GM12878 (cell line): ENCODE measurements around the gene SNAPIN. TPM values are rescaled to one million over a fixed set of nuclear protein-coding genes. Genes with fewer than 3 reads are reported as not detected.

ENCODE experiments used
- ATAC-seq: fragments of 200-7000 bp; cut with Tn5 transposase; 3 replicates; pipeline ENCODE4 v1.9.1; 2020; ENCODE audit warnings: mild to moderate bottlenecking, moderate library complexity
- BruUV-seq: library from RNA; stranded (reverse); fragments of 400-500 nt; replicated peaks from 2 replicates; lab custom pipeline; 2021; lab: Mats Ljungman, UMichigan
- CTCF ChIA-PET: fragments of 300-600 bp; sonication (Branson Sonifier 250); formaldehyde crosslinking; extraction: SDS; loops from one replicate; lab custom pipeline; 2021; ENCODE audit warnings: inconsistent platforms; lab: Yijun Ruan, JAX
- POLR2A ChIA-PET: fragments of 350-600 bp; formaldehyde crosslinking; extraction: SDS; loops from one replicate; lab custom pipeline; 2021; ENCODE audit warnings: inconsistent platforms; lab: Charles Lee
- RAD21 ChIA-PET: fragments of 300-600 bp; sonication (Branson Sonifier 250); formaldehyde crosslinking; loops from one replicate; lab custom pipeline; 2023; ENCODE audit warnings: antibody characterized with exemption; ENCODE audit not compliant: unreplicated experiment; lab: Charles Lee
- SMC1A ChIA-PET: fragments of 300-600 bp; sonication (Branson Sonifier 250); formaldehyde crosslinking; loops from one replicate; lab custom pipeline; 2023; ENCODE audit not compliant: unreplicated experiment, uncharacterized antibody; lab: Charles Lee
- DNase-seq: peaks from one replicate; pipeline ENCODE4 v3.0.0-alpha.2; 2011; ENCODE audit warnings: low read depth, low spot score
- FAIRE-seq: peaks from 3 replicates; lab custom pipeline; 2011; peaks lifted over from hg19 to GRCh38; lab: Jason Lieb, UNC
- H2AFZ ChIP-seq: 2 replicates; pipeline ENCODE4 v1.6.0; 2011; ENCODE audit warnings: low read depth, low read length, control low read depth; ENCODE audit not compliant: control insufficient read depth
- H3K27ac ChIP-seq: 2 replicates; pipeline ENCODE4 v1.5.1; 2011; ENCODE audit warnings: control low read depth; ENCODE audit not compliant: control insufficient read depth, insufficient read depth
- H3K27me3 ChIP-seq, 2 experiments: replicated peaks in 1 of 2; 2 replicates each; pipeline versions ENCODE4 v1.6.0 to v1.6.1; 2011; ENCODE audit warnings: low read length in 1 of 2; ENCODE audit not compliant: control insufficient read depth in 2 of 2, insufficient read depth in 2 of 2
- H3K36me3 ChIP-seq, 2 experiments: 2 replicates each; pipeline ENCODE4 v1.5.1; 2011; ENCODE audit warnings: low read length in 1 of 2; ENCODE audit not compliant: control insufficient read depth in 2 of 2, insufficient read depth in 2 of 2
- H3K4me1 ChIP-seq: 2 replicates; pipeline ENCODE4 v1.6.1; 2011; ENCODE audit warnings: mild to moderate bottlenecking, low read length, moderate library complexity, mixed read lengths; ENCODE audit not compliant: control insufficient read depth, insufficient read depth
- H3K4me2 ChIP-seq: 2 replicates; pipeline ENCODE4 v1.6.0; 2011; ENCODE audit warnings: control low read depth; ENCODE audit not compliant: control insufficient read depth, insufficient read depth
- H3K4me3 ChIP-seq: fragments of 200-600 bp; sonication (generic); 2 replicates; pipeline ENCODE4 v1.5.1; 2016
- H3K79me2 ChIP-seq: 2 replicates; pipeline ENCODE4 v1.6.0; 2011; ENCODE audit warnings: low read length; ENCODE audit not compliant: control insufficient read depth, insufficient read depth
- H3K9ac ChIP-seq: 2 replicates; pipeline ENCODE4 v1.8.0; 2011; ENCODE audit warnings: low read length, control low read depth, mixed read lengths; ENCODE audit not compliant: control insufficient read depth, insufficient read depth
- H3K9me3 ChIP-seq: replicated peaks from 3 replicates; pipeline ENCODE4 v1.5.1; 2011; ENCODE audit warnings: mild to moderate bottlenecking, low read length; ENCODE audit not compliant: control insufficient read depth, insufficient read depth
- H4K20me1 ChIP-seq: 2 replicates; pipeline ENCODE4 v1.6.0; 2011; ENCODE audit not compliant: control insufficient read depth, insufficient read depth
- MTA3 ChIP-seq: IDR thresholded peaks from 2 replicates; pipeline ENCODE4 v1.6.1; 2012; ENCODE audit warnings: low read length, inconsistent platforms, borderline replicate concordance
- NFIC ChIP-seq: IDR thresholded peaks from 2 replicates; pipeline ENCODE4 v1.6.1; 2012; ENCODE audit warnings: low read depth, mild to moderate bottlenecking, inconsistent platforms, low read length, moderate library complexity
- PML ChIP-seq: IDR thresholded peaks from 2 replicates; pipeline ENCODE4 v1.6.1; 2012; ENCODE audit warnings: low read length, inconsistent platforms
- POLR2A ChIP-seq: IDR thresholded peaks from 2 replicates; pipeline ENCODE4 v1.6.1; 2011; ENCODE audit warnings: low read depth, mild to moderate bottlenecking, low read length
- POLR2AphosphoS2 ChIP-seq: IDR thresholded peaks from 2 replicates; pipeline ENCODE4 v1.6.1; 2011; ENCODE audit warnings: low read depth, mild to moderate bottlenecking, low read length, improper control_type of control experiment, moderate library complexity
- POLR2AphosphoS5 ChIP-seq: IDR thresholded peaks from 2 replicates; pipeline ENCODE4 v1.6.1; 2011; ENCODE audit warnings: mild to moderate bottlenecking, low read length, inconsistent platforms
- POU2F2 ChIP-seq: IDR thresholded peaks from 3 replicates; pipeline ENCODE4 v1.6.1; 2011; ENCODE audit warnings: low read depth, mild to moderate bottlenecking, low read length, borderline replicate concordance
- RUNX3 ChIP-seq: IDR thresholded peaks from 2 replicates; pipeline ENCODE4 v1.6.1; 2012; ENCODE audit warnings: low read length, inconsistent platforms
- STAT3 ChIP-seq: IDR thresholded peaks from 2 replicates; pipeline ENCODE4 v1.6.1; 2011; ENCODE audit warnings: low read depth, low read length, improper control_type of control experiment
- WGBS: methylation state at CpG from one replicate; pipeline ENCODE4 v1.1.6; 2016; ENCODE audit warnings: low lambda C conversion rate; ENCODE audit not compliant: insufficient replicate concordance, insufficient coverage; ENCODE audit errors: missing lambda C conversion rate; 5-methylcytosine and 5-hydroxymethylcytosine counted together
- in situ Hi-C: fragments of 300-500 bp; cut with MboI; formaldehyde crosslinking; loops from 9 replicates; pipeline ENCODE4 v1.14.3; 2018; ENCODE audit warnings: mixed read lengths
- intact Hi-C: fragments of 100-400 bp; cut with micrococcal nuclease; formaldehyde crosslinking; loops from one replicate; pipeline ENCODE4 v1.14.2; 2022; ENCODE audit not compliant: unreplicated experiment
- polyA plus RNA-seq, 11 experiments: library from polyadenylated mRNA; depleted of rRNA in 4 of 11; unstranded in 6 of 11; stranded (reverse) in 5 of 11; fragments of >200 nt; fragmentation: Nextera tagmentation in 4 of 11; fragmentation: Illumina TruSeq in 1 of 11; extraction: Ambion mirVana in 4 of 11; extraction: Trizol in 1 of 11; gene quantifications; 1 replicate in 1 of 11; 2 replicates in 10 of 11; pipeline versions ENCODE4 v1.2.1 to v1.2.3, GENCODE V29; 2011 to 2016; ENCODE audit warnings: inconsistent platforms in 2 of 11, missing spikeins in 2 of 11, low read depth in 1 of 11
- total RNA-seq, 4 experiments: library from RNA; depleted of rRNA in 3 of 4; stranded (reverse); fragments of >200 nt in 3 of 4; fragmentation: Illumina TruSeq in 1 of 4; extraction: Trizol in 1 of 4; gene quantifications; 2 replicates each; pipeline versions ENCODE4 v1.2.1 to v1.2.3, GENCODE V29; 2013 to 2021
- TF ChIP-seq, protein P1 (sequence below): IDR thresholded peaks from 2 replicates; pipeline ENCODE4 v1.6.1; 2011; ENCODE audit warnings: borderline replicate concordance, low read depth, mild to moderate bottlenecking, moderate library complexity, low read length; ENCODE audit not compliant: insufficient read depth, poor library complexity, severe bottlenecking
- TF ChIP-seq, protein P2 (sequence below): fragments of 450-650 bp; conservative IDR thresholded peaks from 2 replicates; pipeline ENCODE4 v1.6.1; 2017; ENCODE audit warnings: mild to moderate bottlenecking, moderate library complexity
- TF ChIP-seq, protein P3 (sequence below): IDR thresholded peaks from 2 replicates; pipeline ENCODE4 v1.6.1; 2011; ENCODE audit warnings: low read depth, low read length, improper control_type of control experiment, borderline replicate concordance
- TF ChIP-seq, protein P4 (sequence below): IDR thresholded peaks from 2 replicates; pipeline ENCODE4 v1.6.1; 2012; ENCODE audit warnings: low read length, inconsistent platforms

The SNAPIN gene
- total and polyA plus RNA-seq, 10 of the 15 experiments (the other 5 are each of a cell fraction or from before 2014, with no cell fraction given) = 12.4 to 78.1 (median 38.6) TPM

DNA sequence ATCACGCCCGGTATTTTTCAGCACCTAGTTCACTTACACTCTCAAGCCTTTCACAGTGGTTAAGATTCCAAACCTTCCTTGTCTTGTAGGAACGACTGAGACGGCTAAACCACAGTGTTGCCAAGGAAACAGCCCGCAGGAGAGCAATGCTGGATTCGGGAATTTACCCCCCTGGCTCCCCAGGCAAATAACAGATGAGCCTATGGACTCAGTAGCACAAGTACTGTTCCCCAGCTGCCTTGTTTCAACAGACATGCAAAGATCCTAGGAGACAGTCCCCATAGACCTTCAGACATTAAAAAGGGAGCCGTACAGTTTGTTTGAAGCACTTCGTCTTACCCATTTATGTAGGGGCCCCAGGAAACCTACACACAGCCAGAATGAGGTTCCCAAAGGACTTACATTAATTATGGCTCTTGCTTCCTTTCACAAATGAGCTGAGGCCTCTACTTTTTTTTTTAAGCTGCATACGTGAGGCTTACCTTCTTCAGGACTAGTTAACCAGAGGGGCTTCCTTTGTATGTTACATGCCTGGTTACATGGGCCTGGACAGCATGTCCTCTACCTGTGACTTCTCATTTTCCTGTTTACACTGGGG is 2.7 kb downstream of the SNAPIN start:
- TF ChIP-seq STAT3 (no peak), POU2F2 (0 out of 3 replicates have a peak, but pooled peaks have one; percentile 27), POLR2A (peak; percentile 58), NFIC (0 out of 2 replicates have a peak, but pooled peaks have one; percentile 22), POLR2AphosphoS5 (peak; percentile 83; the same call in 1 of the 2 replicates), MTA3 (peak; percentile 44; the same call in 1 of the 2 replicates), PML (peak; percentile 48; the same call in 1 of the 2 replicates), POLR2AphosphoS2 (0 out of 2 replicates have a peak, but pooled peaks have one; percentile 35), RUNX3 (peak; percentile 12; the same call in 1 of the 2 replicates)
- TF ChIP-seq, protein P1, sequence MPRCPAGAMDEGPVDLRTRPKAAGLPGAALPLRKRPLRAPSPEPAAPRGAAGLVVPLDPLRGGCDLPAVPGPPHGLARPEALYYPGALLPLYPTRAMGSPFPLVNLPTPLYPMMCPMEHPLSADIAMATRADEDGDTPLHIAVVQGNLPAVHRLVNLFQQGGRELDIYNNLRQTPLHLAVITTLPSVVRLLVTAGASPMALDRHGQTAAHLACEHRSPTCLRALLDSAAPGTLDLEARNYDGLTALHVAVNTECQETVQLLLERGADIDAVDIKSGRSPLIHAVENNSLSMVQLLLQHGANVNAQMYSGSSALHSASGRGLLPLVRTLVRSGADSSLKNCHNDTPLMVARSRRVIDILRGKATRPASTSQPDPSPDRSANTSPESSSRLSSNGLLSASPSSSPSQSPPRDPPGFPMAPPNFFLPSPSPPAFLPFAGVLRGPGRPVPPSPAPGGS = peak; percentile 20
- TF ChIP-seq, protein P2, sequence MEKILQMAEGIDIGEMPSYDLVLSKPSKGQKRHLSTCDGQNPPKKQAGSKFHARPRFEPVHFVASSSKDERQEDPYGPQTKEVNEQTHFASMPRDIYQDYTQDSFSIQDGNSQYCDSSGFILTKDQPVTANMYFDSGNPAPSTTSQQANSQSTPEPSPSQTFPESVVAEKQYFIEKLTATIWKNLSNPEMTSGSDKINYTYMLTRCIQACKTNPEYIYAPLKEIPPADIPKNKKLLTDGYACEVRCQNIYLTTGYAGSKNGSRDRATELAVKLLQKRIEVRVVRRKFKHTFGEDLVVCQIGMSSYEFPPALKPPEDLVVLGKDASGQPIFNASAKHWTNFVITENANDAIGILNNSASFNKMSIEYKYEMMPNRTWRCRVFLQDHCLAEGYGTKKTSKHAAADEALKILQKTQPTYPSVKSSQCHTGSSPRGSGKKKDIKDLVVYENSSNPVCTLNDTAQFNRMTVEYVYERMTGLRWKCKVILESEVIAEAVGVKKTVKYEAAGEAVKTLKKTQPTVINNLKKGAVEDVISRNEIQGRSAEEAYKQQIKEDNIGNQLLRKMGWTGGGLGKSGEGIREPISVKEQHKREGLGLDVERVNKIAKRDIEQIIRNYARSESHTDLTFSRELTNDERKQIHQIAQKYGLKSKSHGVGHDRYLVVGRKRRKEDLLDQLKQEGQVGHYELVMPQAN = no peak
- TF ChIP-seq, protein P3, sequence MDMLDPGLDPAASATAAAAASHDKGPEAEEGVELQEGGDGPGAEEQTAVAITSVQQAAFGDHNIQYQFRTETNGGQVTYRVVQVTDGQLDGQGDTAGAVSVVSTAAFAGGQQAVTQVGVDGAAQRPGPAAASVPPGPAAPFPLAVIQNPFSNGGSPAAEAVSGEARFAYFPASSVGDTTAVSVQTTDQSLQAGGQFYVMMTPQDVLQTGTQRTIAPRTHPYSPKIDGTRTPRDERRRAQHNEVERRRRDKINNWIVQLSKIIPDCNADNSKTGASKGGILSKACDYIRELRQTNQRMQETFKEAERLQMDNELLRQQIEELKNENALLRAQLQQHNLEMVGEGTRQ = no peak
- TF ChIP-seq, protein P4, sequence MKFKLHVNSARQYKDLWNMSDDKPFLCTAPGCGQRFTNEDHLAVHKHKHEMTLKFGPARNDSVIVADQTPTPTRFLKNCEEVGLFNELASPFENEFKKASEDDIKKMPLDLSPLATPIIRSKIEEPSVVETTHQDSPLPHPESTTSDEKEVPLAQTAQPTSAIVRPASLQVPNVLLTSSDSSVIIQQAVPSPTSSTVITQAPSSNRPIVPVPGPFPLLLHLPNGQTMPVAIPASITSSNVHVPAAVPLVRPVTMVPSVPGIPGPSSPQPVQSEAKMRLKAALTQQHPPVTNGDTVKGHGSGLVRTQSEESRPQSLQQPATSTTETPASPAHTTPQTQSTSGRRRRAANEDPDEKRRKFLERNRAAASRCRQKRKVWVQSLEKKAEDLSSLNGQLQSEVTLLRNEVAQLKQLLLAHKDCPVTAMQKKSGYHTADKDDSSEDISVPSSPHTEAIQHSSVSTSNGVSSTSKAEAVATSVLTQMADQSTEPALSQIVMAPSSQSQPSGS = peak; percentile 32; the same call in 1 of the 2 replicates
- Histone ChIP-seq H3K36me3 (peaks cover 15 to 41% of the 10 kb centered on the region in 2 experiments), H3K4me3 (no peak overlapping the region), H3K9ac (no peak overlapping the region), H3K4me1 (peaks cover 6% of the 10 kb centered on the region; the same call in 1 of the 2 replicates), H3K27ac (no peak overlapping the region), H4K20me1 (no peaks in the 10 kb centered on the region), H3K9me3 (no peaks in the 10 kb centered on the region), H2AFZ (no peak overlapping the region), H3K27me3 (no peaks in the 10 kb centered on the region), H3K4me2 (no peak overlapping the region), H3K79me2 (peaks cover 13% of the 10 kb centered on the region)
- FAIRE-seq (no peak), ATAC-seq (no peak), DNase-seq (no peak)
- SMC1A ChIA-PET = interaction anchor here (0.5 to 4.5 kb wide), 3 partner anchors 69 to 316 kb away, joined by 3 to 24 read pairs (median 4); partner anchors contain the start of gene JTB
- 72% methylated on average over 9 of the region's 9 CpGs for WGBS
- BruUV-seq = TSS peak; percentile 49
- intact Hi-C loops (no loop called here), in situ Hi-C loops (no loop called here)
- CTCF ChIA-PET = no interaction called here
- RAD21 ChIA-PET = no interaction called here
- POLR2A ChIA-PET = interaction anchor here (0.8 kb wide), 1 partner anchor 14 kb away, joined by 3 read pairs; no protein-coding TSS in a partner anchor
